ES-I3 (cell line): ENCODE results near the gene FAM210A.
"Not testable (repeated sequence)": the region's sequence is repeated elsewhere in the genome, so short reads cannot be mapped to it uniquely, and the experiment has no call there.

Experiments
- H3K36me3 ChIP-seq: 2 replicates; pipeline ENCODE4 v1.6.1; 2013; ENCODE audit warnings: mild to moderate bottlenecking, low read length, control low read depth, moderate library complexity; ENCODE audit not compliant: insufficient read depth
- H3K4me1 ChIP-seq: 2 replicates; pipeline ENCODE4 v1.6.1; 2013; ENCODE audit warnings: mild to moderate bottlenecking, control low read depth, low read length; ENCODE audit not compliant: insufficient read depth
- H3K9ac ChIP-seq: 2 replicates; pipeline ENCODE4 v1.6.1; 2013; ENCODE audit warnings: low read depth, mild to moderate bottlenecking, low read length, moderate library complexity
- H3K9me3 ChIP-seq: 2 replicates; pipeline ENCODE4 v1.6.1; 2013; ENCODE audit warnings: mild to moderate bottlenecking, low read length, moderate library complexity; ENCODE audit not compliant: control insufficient read depth, insufficient read depth

FAM210A gene

DNA sequence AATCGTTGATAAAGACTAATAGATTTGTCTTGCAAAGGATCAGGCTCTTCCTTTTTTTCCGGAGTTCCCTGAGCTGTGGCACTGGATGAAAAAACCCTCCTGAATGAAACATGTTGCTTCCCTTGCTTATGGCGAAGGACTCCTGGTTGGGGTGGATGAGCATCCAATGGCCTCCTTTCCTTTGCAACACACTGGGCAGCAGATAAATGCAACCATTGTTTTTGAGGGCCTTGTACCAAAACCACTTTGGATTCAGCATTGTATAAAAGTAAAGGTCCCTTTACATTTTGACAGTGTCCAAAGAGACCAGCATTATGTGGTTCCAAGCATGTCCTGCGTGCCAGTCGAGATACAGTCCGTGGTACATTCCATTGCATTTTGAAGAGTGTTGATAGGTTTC, 44.7 kb downstream of the FAM210A start:
- Histone ChIP-seq H3K9me3 (peaks cover 1% of the 10 kb centered on the region), H3K36me3 (no peaks in the 10 kb centered on the region), H3K9ac (no peak overlapping the region)

DNA sequence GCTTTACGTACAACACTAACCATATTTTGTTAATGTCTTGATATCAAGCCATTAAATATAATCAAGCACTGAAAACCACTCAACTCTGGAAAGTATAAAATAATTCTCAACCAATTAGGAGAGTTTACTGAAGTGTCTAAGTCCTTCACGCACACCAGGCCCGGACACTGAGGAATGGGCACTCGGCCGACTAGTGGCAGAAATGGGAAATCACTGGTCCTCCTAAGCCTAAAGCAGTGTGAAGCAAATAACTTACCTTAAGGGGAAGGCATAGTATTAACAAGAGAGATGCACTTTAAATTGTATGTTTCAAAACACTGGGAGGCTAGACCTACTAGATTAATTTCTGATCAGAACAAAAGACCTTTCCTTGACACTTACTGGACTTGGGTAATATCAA, 45.7 kb downstream of the FAM210A start:
- Histone ChIP-seq H3K4me1 (no peaks in the 10 kb centered on the region), H3K9me3 (peaks cover 5% of the 10 kb centered on the region), H3K9ac (no peak overlapping the region), H3K36me3 (no peaks in the 10 kb centered on the region)

More for the DNA sequence above, 44.7 kb downstream of the FAM210A start:
- no peaks in the 10 kb centered on the region for H3K4me1 ChIP-seq

DNA sequence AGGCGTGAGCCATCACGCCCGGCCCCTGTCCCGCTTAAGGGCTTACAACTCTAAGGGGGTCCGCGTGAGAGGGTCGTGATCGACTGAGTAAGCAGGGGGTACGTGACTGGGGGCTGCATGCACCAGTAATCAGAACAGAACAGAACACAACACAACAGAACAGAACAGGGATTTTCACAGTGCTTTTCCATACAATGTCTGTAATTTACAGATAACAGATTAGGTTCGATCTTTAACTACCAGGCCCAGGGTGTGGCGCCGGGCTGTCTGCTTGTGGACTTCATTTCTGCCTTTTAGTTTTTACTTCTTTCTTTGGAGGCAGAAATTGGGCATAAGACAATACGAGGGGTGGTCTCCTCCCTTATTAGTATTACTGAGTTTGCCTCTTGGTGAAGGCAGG, 49.0 kb downstream of the FAM210A start:
- not testable (repeated sequence) for H3K9me3 ChIP-seq, H3K4me1 ChIP-seq, H3K9ac ChIP-seq

DNA sequence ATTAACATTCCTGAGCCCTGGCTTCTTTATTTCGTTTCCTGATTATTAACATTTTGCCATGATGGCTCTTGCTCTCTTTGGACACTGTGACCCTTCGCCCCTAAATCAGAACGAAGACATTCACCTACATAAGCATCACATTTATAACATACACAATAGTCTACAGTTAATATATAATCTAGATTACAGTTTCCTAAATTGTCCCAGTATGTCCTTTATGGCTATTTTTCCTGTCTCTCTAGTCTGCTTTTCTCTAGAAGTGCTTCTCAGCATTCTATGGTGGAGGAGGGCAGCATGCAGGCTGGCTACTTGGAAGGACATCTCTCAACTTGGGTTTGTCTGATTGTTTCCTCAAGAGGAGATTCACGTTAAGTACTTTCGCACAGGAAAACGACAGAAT, 49.9 kb downstream of the FAM210A start:
- Histone ChIP-seq H3K36me3 (peaks cover 5% of the 10 kb centered on the region; the same call in 1 of the 2 replicates), H3K9ac (no peak overlapping the region), H3K4me1 (no peaks in the 10 kb centered on the region), H3K9me3 (peaks cover 5% of the 10 kb centered on the region)

More for the DNA sequence above, 49.0 kb downstream of the FAM210A start:
- H3K36me3 ChIP-seq: not testable (repeated sequence)

DNA sequence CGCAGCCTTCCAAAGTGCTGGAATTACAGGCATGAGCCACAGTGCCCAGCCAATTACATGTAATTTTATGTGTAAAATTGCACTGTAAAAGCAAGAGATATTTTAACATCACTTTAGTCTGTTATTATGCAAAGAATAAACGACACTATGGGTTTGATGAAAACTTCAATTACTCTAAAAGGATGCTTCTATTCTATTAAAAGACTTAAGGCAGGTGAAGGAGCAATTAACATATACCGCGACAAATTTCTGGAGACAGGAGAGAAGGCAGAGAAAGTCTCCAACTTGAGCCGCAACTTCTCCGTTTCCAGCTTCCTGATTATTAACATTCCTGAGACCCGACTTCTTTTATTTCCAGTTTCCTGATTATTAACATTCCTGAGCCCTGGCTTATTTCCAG, 53.7 kb downstream of the FAM210A start:
- H3K9ac ChIP-seq: no peak overlapping the region
- H3K36me3 ChIP-seq: peaks cover 5% of the 10 kb centered on the region; the same call in 1 of the 2 replicates
- H3K9me3 ChIP-seq: peaks cover 5% of the 10 kb centered on the region
- H3K4me1 ChIP-seq: no peaks in the 10 kb centered on the region

DNA sequence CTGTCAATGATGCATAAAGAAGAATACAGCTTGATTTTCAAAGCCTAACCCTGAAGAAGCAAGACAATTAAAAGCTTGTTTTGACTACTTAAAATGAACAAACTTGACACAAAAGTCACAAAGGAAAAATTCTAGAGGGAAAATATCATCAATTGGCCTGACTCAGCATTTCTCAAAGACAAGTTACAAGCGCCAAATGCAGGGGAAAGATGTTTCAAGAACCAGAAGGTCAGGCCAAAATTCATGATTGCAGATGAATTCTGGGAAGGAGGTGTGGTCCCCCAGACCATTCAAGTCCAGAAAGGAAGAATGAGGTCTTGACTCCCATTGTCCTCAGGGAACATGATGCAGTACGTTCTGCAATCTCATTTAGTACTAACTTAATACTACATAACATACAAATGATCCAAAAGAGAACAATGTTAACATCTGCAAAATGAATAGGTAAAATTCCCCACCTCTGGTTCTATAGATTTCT, 64.5 kb downstream of the FAM210A start:
- H3K4me1 ChIP-seq: no peaks in the 10 kb centered on the region
- no peaks in the 10 kb centered on the region for H3K36me3 ChIP-seq
- H3K9me3 ChIP-seq: no peaks in the 10 kb centered on the region
- no peak overlapping the region for H3K9ac ChIP-seq

DNA sequence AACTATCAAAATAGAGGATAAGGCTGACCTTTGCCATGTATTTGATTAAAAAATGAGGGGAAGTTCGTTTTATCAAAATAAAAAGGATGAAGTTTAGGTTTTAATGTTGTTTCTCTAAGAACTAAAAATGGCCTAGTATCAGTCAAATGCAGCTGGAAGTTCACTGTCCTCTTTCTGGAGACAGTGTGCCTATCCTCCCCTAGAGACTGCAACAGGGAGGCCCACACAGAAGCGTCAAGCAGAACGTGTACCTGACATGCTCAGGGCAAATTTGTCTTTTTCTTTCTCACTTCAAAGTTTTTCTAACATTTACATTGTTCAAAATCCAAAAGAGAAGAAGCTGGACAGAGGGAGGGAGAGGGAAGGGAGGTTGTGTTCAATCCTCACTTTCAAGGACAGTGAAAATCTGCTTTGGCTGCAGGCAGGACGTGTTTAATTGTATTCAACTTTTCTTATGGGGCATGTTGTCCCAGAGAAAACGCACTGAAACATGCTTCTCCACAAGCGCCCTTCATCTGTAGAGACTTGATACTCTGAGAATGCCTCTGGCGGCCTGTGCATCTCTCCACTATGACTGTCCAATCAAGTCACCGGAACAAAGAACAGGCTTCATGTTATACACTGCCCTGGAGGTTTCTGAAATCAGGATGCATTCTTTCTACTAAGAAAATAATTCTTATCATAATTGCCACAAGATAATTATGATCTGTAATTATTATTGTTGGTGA, 65.1 kb downstream of the FAM210A start:
- H3K9me3 ChIP-seq: no peaks in the 10 kb centered on the region
- H3K9ac ChIP-seq: no peak overlapping the region
- no peaks in the 10 kb centered on the region for H3K36me3 ChIP-seq
- no peaks in the 10 kb centered on the region for H3K4me1 ChIP-seq

DNA sequence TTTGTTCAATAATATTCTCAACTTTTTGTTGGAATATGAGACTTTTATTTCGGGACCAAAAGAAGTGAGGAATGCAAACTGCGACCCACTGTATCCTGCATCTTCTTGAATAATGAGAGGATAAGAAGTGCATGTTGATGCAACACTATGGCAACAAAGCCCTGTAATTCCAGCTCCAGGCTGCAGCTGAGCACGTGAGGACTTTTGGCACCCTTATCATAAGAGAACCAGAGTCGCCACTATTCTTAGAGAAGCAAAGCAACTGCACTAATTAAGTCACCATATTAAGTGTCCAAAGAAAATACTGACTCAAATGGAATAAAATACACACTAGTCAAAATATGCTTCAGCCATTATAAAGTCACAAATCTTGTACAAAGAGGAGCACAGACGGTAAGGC, 65.8 kb downstream of the FAM210A start:
- no peak overlapping the region for H3K9ac ChIP-seq
- no peaks in the 10 kb centered on the region for H3K9me3 ChIP-seq
- H3K36me3 ChIP-seq: no peaks in the 10 kb centered on the region
- H3K4me1 ChIP-seq: no peaks in the 10 kb centered on the region

DNA sequence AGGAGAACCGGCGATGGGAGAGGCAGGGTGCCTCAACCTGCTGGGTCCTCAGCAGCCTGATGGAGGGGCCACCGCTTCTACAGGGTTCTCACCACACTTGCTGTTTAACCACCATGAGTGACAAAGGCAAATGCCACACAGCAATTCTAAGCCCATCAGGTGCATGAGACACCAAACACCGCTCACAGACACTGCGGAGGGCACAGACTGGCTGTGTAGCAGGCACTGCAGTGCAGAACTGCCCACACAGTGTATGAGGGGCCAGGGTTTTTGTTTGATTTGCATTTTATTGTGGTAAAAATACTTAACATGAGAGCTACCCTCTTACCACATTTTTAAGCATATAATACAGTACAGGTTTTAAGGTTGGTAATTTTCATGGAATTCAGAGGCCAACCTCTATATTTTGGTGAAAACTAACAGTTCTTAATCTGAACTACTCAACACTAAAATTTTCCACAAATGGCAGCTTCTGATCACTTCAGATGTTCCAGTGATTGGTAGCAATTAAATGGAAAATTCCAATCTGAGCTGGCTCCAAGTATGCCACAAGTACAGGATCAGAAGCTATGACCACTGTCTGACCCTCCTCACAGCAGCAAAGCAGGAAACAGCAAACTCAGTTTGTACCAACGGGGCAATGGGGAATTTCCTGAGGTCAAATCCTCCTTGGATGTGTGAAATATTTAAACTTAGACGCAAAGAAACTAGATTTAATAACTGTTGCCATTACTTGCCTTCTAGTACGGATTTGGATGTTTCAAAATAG, 67.7 kb downstream of the FAM210A start:
- no peaks in the 10 kb centered on the region for H3K4me1 ChIP-seq
- no peak overlapping the region for H3K9ac ChIP-seq
- no peaks in the 10 kb centered on the region for H3K36me3 ChIP-seq
- H3K9me3 ChIP-seq: no peaks in the 10 kb centered on the region

DNA sequence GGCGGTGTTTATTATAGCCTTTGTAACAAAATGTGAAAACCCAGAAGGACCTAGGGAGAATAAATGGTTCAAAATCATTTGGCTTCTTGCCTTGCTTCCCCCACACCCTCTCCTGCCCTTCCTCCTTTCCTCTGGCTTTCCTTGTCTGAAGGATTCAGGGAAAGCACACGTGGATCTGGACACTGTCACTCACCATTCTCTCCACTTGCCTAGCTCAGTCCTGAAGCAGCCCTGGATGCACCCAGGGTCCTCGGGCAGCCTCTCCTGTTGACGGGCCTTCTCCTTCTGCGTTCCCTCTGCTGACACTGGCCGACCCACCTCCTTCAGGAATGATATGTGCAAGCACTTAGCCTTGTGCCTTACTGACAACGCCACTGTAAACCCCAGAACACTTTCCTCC, 68.4 kb downstream of the FAM210A start:
- Histone ChIP-seq H3K9ac (no peak overlapping the region), H3K9me3 (no peaks in the 10 kb centered on the region)

DNA sequence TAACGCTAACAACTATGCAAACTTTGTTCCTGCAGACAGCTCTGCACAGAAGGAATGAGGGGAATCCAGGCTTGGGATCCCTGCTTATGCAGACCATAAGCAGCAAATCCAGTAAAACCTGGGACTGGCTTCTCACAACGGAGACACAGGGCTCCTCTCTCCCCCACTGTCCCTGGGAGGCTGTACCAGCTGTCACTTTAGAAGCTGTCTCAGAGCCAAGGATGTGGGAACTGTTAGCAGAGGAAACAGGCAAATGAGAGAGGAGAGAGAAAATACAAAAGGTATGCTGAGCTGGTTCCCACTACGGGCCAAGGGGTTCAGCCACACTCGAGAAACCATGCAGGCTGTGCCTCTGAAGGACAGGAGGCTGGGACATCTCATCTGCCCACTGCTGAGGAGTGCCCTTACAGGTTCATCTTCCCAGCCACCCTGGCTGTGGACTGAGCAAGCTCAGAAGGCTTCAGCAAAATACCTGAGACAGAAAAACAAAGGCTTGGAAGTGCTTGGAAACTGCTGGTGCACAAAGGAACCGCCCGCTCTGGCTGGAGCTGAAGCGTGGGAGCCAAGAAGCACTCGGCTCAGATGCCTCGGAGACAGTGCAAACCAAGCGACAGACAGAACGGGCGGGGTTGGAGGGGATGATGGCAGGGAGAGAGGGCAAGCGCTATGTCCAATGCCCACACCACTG, 72.5 kb downstream of the FAM210A start:
- H3K4me1 ChIP-seq: no peaks in the 10 kb centered on the region
- H3K36me3 ChIP-seq: no peaks in the 10 kb centered on the region

More for the DNA sequence above, 68.4 kb downstream of the FAM210A start:
- H3K36me3 ChIP-seq: no peaks in the 10 kb centered on the region
- H3K4me1 ChIP-seq: no peaks in the 10 kb centered on the region

DNA sequence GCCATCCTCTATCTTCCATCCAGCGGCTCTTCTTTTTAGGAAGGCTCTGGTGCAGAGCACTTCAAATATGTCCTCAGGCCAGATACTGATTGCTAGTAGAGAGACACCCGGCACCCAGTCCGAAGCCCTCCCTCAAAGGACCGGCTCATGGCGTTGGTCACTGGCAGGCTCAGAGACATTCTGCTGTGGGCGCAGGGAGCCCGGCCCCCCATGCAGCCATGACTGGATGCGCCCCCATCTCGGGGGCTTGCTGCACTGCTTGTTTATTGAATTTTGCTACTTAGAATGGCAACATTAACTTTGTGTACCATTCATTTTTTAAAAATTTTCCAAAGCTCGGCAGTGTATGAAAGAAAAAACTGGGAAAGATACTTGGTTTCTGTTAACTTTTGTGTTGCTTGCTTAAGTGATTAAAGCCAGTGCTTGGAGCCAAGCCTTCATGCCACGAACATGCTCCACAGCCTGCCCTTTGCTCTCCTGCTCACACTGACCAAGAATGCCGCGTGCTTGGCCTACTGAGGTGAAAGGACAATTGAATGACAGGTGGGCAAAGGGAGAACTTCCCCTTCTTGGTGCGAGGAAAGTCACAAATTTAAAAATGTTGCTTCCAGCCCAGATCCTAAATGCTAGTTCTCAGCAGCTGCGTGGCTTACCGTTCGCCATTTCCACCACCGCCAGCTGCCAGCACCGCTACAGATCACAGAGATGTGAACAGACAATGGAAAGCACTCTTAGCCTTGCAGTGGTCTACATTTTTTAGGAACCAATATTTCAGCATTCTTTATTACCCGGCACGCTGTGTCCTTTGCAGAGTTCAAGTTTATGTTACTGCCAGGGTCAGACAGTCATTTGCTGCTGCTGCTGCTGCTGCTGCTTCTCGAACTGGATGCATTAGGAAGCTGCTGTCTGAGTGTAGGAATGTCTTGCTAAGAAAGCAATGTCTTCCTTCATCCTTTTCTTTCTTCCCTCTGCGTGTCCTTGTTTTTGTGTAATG, 76.7 kb downstream of the FAM210A start:
- Histone ChIP-seq H3K9me3 (no peaks in the 10 kb centered on the region), H3K4me1 (no peaks in the 10 kb centered on the region), H3K9ac (no peak overlapping the region), H3K36me3 (no peaks in the 10 kb centered on the region)

More for the DNA sequence above, 72.5 kb downstream of the FAM210A start:
- no peaks in the 10 kb centered on the region for H3K9me3 ChIP-seq
- H3K9ac ChIP-seq: no peak overlapping the region

DNA sequence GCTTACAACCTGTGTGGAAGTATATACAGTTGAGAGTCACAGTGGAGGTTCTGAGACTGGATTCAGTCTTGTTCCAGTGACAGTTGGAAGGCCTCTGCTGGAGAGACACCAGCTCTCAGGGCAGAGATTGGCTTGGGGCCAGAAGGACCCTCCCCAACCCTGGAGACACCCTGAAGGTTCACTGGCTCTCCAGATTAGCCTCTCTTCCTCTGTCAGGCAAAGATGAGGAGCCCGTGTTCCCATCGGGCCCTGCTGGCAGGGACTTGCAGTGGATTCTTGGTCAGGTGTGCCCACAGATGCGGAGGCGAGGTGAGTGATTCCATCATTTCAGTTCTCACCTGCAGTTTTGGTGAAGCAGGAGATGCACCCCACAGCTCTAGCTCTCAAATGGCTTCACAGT, 78.6 kb downstream of the FAM210A start:
- H3K4me1 ChIP-seq: no peaks in the 10 kb centered on the region
- H3K36me3 ChIP-seq: no peaks in the 10 kb centered on the region
- H3K9ac ChIP-seq: no peak overlapping the region
- H3K9me3 ChIP-seq: no peaks in the 10 kb centered on the region

DNA sequence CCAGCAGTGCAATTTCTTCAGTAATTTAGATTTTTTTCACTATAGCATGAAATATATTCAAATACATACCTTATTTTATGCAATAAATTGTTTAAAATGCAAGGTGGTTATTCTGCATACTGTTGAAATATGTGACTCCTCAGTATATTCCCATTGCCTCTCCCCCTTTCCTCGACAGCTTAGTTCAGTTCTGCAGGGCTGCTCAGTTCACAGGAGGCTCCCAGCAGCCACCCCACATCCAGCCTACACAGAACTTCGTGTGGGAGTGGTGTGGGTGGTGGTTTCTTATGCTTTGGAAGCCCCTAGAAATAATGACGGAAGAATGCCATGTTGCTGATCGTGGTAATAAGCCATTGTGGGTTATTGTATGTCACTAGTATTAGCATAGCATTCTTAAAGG, 79.7 kb downstream of the FAM210A start:
- H3K9ac ChIP-seq: no peak overlapping the region
- H3K9me3 ChIP-seq: no peaks in the 10 kb centered on the region
- no peaks in the 10 kb centered on the region for H3K36me3 ChIP-seq
- no peaks in the 10 kb centered on the region for H3K4me1 ChIP-seq
